ACHN (cell line): ENCODE data around the gene SCG2.
A peak's percentile ranks its signal among the peaks of the same experiment; 100 is the strongest.
"Not testable (repeated sequence)": the region's sequence is repeated elsewhere in the genome, so short reads cannot be mapped to it uniquely, and the experiment has no call there.

ENCODE experiments used
- DNase-seq: peaks from one replicate; pipeline ENCODE4 v3.0.0-alpha.2; 2015
- in situ Hi-C: cut with HindIII; loops from 2 replicates; pipeline ENCODE4 v1.10.0; 2017; ENCODE audit warnings: low sequenced_read_pairs, low pct_ligation_motif_present, low pct_unique_long_range_greater_than_20kb

Gene SCG2

DNA sequence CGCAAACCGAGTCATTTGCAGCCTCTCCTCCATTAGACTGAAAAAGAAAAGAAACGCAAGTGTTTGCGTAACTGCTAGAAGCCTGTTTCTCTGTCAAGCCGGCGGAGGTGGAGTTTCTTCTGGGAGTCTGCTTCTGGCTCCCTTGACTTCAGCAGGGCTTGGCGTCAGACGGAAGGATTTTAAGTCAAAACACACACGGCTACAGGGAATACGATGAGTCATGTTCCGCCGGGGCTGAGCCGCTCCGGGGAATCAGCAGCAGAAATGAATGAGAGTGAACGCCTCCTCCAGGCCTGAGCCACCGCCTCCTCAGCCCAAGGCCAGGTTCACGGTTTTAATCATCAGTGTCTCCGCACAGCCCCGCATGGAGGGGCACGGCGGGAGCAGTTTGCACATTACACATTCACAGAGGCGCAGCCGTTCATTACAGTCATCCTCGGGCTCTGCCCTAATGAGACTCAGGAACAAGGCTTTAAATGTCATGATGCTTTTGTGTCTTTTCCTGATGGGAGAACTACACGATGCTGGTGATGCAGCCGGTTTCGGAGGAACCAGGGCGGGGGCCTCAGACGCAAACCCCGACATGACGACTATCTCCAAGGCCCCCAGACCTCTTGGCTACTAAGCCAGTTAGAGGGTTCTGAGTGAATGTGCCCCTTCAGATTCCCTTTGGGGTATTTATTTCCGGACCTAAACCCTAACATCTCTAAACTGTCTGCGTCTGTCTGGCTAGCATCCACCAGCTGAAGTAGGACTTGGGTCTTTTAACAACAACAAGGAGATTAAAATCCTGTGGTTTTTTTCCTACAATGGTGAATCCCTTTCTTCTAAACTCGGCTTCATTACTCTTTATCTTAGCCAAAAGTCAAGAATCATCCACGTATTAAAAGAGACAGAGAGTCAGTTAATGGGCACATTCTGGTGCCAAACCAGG is 11.1 kb upstream of the SCG2 start:
- peak; percentile 90 for DNase-seq
- in situ Hi-C loops: no loop called here

DNA sequence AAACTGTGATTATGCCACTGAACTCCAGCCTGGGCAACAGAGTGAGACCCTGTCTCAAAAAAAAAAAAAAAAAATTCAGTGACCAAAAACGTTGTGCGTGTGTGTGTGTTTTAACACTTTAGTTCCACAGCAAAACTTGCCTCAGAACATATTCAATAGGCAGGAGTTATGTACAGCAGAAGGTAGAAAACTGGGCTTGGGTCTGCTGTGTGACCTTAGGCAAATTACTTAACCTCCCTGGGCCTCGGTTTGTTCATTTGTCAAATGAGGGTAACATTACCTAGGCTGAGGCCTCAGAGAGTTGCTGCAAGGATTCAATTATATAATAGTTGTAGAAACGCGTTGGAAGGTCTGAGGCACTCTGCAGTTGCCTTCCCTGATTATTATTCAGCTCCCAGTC is 10.3 kb upstream of the SCG2 start:
- in situ Hi-C loops: no loop called here
- no peak for DNase-seq

DNA sequence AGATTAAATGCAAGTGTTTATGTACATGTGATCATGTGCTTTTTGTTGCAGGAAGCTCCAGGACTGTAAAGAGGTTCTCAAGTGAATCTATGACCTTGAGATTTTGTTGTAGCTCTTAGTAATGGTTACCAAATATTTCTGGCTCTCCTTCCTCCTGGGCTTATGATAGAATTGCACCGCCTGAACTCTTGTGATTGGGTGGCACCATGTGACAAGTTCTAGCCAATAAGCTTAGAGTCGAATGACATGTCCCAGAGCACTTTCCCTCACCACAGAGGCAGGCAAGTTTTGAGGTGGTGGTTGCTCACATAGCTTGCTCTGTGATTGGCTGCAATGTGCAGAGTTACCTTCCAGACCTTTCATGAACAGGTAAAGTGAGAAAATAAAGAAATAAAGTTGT is 8.9 kb upstream of the SCG2 start:
- in situ Hi-C loops: no loop called here
- DNase-seq: no peak

DNA sequence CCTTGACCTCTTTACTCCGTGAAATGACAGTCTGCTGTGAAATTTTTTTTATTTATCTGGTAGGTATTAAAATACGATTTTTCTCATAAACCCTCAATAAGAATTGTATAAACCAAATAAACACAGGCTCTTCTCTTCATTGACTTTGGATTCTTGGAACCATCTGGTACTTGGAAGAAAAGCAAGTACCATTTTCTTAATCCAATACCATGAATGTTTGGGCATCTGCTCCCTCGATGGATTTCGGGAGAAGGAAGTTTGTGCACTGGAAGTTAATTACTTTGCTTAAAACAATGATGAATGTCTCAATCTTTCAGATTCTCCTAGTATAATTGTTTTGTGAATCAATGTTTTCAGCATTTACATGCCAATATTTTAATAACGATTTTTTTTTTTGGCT is 5.3 kb upstream of the SCG2 start:
- no peak for DNase-seq
- in situ Hi-C loops: no loop called here

DNA sequence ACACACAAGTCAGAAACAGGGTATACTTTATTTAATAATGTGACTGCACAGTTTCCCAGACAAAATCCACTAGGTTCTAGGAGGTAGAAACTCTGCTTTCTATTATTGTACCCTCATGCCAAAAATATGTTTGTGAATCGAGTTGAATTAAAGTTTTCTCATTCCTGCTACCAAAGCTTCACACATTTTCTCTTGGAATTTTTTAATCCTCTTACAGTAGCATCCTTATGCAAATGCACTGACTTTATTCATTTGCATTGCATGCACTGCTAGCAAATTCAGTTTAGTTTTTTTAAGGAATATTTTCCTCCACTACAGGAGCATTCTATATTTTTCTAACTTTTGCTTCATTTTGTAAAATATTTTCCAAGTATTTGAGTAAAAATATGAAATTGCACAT is 4.8 kb upstream of the SCG2 start:
- in situ Hi-C loops: no loop called here
- DNase-seq: no peak

DNA sequence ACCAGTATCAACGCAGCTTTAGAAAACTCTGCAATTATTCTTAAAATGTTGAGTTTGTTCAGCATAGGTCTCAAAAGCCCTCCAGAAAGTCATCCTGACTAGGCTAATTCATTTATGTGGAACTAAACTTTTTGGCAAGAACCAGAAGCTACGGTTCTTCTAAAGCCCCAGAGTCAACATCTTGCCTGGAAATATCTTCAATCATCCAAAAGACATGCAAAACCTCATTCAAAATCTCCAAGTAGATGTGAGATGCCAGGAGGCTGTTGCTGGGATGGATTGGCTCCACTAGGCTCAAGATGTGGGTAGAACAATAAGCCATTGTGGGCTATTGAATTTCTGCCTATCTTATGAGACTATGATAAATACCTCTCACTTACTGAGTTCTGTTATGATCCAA is 2.1 kb upstream of the SCG2 start:
- in situ Hi-C loops: no loop called here
- DNase-seq: no peak

DNA sequence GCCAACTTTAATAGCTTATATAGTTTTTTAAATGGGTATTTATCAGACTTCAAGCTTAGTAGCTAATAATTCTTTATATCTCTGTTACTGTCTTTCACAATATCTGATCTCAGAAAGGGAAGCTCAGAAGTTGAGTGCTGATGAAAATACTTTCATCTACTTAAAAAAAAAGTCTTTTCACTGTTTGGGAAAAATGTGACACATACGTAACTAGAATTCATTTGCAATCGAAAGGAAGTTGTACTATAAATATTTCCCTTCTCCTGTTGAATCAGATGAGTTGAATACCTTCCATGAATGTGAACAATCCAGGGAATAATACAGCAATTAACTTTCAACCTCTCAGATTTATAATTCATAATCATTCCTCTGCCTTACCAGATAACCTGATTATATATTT is 811 bp upstream of the SCG2 start:
- in situ Hi-C loops: no loop called here
- DNase-seq: no peak

DNA sequence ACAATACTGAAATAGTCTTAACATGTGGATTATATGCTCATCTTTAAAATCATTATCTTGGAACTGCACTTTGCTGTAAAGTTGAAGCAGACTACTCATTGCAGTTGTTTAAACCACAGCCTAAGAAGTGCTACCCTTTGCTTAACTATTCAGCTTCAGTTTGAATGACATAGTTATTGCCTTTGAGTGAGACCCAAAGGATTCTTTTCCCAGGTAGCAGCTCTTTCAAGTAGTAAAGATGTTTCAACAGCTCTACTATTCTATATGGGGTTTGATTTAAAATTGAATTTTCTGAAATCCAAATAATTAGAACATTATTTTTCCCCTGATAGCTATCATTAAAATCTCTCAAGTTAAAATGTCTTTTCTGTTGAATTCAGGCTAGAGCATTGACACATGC is 1.1 kb downstream of the SCG2 start:
- in situ Hi-C loops: no loop called here

DNA sequence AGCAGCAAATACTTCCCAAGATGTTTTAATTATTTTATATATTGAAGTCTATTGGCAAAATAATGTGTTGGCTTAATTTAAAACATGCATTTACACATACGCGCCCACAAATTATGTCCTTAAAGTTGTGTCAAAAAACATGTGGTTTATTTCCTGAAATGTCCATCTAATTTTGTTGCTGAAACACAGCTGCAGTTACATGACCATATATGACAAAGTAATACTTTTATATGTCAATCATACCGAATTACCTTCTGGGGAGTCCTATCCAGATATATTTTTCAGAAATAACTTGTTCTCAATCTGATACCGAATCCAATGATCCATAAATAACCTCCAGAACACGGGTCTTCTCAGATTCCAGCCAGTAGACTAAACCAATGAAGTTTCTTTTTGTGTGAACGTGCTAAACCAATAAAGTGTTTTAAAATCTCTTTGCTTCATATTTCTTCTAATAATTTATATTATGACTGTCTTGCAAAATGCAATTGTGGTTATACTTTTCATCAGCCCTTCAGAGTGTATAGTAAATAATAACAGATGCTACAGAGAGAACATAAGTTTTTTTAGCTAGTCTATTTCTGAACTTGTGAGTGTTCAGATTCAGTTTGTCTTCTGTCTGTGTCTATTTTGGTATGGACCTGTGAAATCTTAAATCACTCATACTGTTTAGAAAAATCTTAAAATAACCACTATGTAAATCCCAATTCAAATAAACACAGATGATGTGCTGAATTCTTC is 2.4 kb downstream of the SCG2 start:
- in situ Hi-C loops: no loop called here
- DNase-seq: no peak

More for the DNA sequence above, 1.1 kb downstream of the SCG2 start:
- DNase-seq: no peak

DNA sequence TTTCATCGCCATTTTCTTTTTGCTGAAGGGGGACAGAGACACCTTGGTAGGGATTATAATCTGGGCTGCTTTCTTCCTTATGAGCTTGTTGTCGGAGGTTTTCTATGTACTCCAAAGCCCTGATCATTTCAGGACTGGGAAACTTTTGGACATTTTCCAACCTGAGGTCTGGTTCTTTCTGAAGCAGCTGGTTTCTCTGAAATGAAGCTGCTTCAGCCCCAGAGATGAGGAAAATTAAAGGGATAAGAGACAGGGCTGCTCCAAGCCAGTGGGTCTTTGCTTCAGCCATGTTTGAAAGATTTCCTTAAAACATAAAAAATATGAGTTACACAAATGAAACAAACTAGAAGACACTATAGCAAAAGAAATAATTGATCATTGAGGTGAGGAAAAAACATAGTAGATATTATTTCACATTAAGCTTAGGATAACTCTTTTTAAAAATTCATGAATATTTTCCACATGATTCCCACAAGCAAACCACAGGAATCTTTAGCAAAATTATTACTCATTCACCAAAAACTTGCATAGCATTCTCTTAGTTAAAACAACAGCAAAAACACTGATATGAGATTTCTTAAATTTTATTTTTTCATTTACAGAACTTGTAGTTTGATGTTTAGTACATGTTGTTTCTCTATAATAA is 3.0 kb downstream of the SCG2 start:
- in situ Hi-C loops: no loop called here
- DNase-seq: no peak

DNA sequence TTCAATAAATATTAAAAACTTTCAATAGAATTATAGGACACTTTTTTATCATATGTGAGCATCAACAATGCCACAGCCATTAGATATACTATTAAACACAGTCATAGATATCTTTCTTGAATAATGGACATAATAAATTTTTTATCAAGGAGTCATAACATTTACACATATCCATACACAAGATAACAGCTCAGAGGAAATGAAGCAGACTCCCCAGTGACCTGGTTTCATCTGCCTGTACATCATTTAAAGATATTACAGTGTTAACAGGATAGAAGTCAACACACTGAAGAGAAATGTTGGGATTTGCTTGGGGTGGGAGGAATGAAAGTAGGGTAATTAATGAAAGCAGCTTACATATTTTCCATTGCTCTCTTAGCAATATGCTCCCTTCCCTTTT is 5.1 kb downstream of the SCG2 start:
- no peak for DNase-seq
- in situ Hi-C loops: no loop called here

DNA sequence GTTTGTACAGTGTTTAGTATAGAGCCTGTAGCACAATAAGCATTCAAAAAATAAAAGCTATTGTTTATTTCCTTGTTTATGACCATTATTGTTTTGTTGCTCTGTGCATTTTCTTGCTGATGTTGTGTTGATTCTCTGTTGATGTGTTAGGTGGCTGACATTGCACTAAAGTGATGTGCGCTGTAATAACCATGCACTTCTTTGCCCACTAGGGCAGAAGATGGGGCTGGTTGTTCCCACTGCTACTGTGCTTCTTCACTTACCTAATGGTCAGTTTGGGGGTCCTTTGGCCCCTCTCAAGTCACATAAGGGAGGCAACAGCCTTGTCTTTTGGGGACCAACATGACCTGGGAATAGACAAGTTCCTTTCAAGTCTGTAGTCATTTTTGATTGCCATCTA is 6.0 kb downstream of the SCG2 start:
- in situ Hi-C loops: no loop called here
- no peak for DNase-seq

DNA sequence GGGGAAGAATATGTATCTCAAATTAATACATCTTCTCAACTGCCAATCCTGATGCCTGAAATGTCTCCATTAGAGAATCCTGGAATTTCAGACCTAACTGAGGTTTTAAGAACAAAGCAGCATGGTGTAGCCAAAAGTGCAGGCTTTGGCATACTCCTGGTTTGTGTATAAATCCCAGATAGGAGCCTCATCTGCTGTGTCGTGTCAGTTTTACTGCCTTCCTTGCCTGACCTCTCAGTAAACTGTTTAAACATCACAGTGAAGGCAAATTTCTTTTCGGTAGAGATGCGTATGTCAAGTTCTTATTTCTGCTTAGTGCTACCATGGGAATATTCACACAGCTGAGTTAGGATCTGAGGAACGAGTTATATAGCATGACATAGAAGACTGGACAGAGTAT is 7.3 kb downstream of the SCG2 start:
- in situ Hi-C loops: no loop called here
- no peak for DNase-seq

DNA sequence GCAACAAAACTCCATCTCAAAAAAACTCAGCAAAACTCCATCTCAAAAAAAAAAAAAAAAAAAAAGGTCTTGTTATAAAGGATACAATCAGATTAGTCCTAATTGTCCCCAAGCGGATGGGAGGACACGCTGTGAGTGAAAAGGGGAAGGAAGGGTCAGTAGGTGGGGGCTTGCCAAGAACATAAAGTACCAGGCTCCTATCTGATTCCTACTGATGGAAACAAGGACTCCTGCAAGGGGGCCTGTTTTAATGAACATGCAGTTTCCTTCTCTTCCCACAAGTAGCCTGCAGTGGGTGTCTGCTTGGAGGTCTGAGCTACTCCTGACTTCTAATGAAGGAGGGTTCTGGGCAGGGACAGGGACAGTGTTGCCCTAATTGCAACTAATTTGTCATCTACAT is 7.9 kb downstream of the SCG2 start:
- no peak for DNase-seq
- in situ Hi-C loops: no loop called here

DNA sequence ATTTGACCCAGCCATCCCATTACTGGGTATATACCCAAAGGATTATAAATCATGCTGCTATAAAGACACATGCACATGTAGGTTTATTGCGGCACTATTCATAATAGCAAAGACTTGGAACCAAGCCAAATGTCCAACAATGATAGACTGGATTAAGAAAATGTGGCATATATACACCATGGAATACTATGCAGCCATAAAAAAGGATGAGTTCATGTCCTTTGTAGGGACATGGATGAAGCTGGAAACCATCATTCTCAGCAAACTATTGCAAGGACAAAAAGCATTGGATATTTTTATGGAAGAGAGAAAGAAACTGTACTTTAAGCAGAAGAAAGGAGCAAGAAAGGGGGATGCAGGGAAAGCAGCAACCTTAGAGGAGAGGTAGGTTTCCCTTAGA is 9.5 kb downstream of the SCG2 start:
- DNase-seq, in situ Hi-C loops: not testable (repeated sequence)

DNA sequence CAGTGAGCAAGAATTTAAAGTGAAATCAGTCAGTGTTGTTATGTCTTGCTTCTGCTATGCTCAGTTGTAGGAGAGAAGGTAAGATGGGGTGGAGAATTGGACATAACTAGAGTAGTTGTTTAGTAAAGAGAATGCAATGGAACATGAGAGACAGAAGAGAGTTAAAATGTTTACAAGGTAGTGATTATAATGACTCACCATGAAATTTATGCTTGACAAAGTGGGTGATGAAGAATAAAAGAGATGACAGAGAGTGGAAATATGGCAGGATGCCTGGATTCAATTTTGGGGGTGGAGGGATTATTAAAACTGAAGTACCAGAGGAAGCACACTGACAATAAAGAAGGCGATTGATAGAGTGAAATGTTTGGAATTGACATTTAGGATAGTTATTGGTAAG is 10.6 kb downstream of the SCG2 start:
- in situ Hi-C loops: no loop called here
- DNase-seq: no peak

DNA sequence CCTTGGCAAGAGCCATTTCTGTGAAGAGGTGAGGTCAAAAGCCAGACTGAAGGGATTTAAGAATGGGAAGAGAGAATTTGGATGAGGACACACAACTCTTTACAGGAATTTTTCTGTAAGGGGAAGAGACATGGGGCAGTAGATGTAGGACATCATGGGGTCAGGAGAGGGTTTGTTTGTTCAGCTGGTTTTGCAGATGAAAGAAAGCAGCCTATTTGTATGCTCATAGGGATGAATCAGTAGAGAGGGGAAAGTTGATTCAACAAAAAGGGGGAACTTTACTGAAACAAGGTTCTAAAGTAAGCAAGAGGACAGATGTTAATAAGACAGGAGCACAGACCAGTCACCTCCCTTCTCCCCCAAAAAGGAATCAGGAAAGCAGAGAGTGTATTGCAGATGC is 11.2 kb downstream of the SCG2 start:
- DNase-seq: no peak
- in situ Hi-C loops: no loop called here

DNA sequence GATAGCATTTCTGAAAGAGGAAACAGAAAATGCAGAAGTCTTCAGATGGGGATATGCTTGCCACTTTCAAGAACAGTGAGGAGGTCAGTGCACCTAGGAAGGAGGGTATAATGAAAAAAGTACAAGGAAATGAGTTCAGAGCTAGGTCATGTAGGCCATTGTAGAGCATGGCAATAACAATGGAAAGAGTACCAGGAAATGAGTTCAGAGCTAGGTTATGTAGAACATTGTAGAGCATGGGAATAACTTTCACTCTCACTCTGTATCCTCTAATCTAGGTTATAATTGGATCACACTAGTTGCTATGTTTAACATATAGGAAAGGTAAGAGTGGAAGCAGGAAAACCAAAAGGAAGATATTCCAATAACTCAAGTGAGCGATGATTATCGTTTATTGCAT is 12.3 kb downstream of the SCG2 start:
- DNase-seq: no peak
- in situ Hi-C loops: no loop called here

DNA sequence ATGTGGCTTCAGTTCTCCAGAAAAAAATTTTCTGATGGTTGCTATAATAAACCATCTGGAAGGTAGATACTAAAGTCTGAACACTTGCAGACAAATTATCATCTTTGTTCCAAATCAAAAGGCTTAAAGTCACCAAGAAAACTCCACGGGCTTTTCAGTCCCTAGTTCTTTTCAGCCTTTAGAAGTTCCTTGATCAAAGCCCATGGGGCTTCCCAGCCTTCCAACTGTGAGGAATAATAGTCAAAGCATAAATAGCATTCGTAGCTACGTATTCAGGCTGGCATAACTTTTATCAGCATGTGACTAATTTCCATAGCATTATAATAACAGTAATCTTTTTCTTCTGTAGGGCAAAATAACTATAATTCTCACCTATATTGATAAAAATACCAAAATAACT is 13.9 kb downstream of the SCG2 start:
- DNase-seq: no peak
- in situ Hi-C loops: no loop called here

DNA sequence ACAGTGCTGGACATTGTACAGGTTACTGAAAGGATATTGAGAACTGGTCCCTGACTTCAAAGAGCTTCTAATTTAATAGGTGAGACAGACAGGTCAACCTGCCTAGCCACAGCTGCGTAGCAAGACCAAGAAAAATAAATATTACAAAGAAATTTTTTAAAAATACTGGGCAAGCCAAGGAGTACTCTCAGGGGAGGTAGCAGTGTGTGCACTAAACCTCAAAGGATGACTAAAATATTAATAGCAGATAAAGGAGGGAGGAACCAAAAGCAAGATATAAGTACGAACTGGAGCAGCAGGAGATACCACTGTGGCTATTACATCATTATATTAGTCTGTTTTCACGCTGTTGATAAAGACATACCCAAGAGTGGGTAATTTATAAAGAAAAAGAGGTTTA is 14.9 kb downstream of the SCG2 start:
- DNase-seq: no peak
- in situ Hi-C loops: no loop called here
